ENCODE results near the gene TEDC1.

TEDC1 gene

DNA sequence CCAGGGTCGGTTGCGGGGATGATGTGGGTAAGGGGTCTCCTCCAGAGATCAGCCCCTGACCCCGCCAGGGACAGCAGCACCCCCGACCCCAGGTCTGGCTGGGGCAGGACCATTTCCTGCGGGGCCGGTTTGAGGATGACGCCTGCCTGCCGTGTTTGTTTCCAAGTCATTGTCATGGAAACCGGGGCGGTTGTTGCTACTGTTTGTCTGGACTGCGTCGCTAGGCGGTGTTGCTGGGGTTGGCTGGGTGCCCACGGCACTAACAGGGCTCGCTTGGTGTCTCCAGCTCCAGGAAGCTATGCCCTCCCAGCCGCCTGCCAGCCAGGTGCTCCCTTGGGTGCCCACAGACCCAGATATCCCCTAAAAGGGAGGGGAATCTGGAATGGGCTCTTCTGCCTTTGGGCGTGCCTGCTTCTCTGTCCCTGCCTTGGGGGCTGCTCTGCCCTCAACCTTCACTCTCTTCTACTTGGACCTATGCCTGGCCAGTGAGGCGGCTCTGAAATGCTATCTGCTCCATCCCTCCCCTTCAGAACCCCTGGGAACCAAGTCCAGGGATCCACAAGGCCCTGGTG, 9.1 kb upstream of the TEDC1 start:
- Histone ChIP-seq H3K56ac (ENCODE audit: low read length) (no peak overlapping the region), H3K79me1 (ENCODE audit: low read length) (no peaks in the 10 kb centered on the region), H2AK5ac (ENCODE audit: low read length) (no peak overlapping the region), H4K5ac (ENCODE audit: low read length) (no peak overlapping the region), H3K18ac (ENCODE audit: low read length) (no peak overlapping the region), H3K36me3 (ENCODE audit: control insufficient read depth, insufficient read depth, low read length) (no peaks in the 10 kb centered on the region), H3K79me2 (ENCODE audit: control insufficient read depth, insufficient read depth, low read length) (no peaks in the 10 kb centered on the region), H3K4me3 (ENCODE audit: low read length) (no peak overlapping the region), H2BK120ac (ENCODE audit: low read depth, low read length) (no peak overlapping the region), H3K27me3 (ENCODE audit: insufficient read depth, low read length, poor library complexity) (peaks cover 7% of the 10 kb centered on the region), H3K23ac (ENCODE audit: low read length) (no peak overlapping the region), H3K4me1 (ENCODE audit: control insufficient read depth, low read depth, low read length) (peaks cover 5% of the 10 kb centered on the region), H2BK15ac (replicated peaks; ENCODE audit: low read depth) (no peak overlapping the region), H3K27ac (ENCODE audit: low read depth, low read length) (no peak overlapping the region), H4K8ac (ENCODE audit: low read depth, low read length) (no peak overlapping the region), H3K9ac (ENCODE audit: low read length) (no peak overlapping the region), H3K4ac (ENCODE audit: low read depth, low read length) (no peak overlapping the region), H2BK5ac (ENCODE audit: low read length) (no peak overlapping the region), H3K4me2 (ENCODE audit: low read length) (peak overlapping the region; percentile 4)
- WGBS (ENCODE audit: extremely low coverage, insufficient coverage, low lambda C conversion rate), result no CpG with 5 or more reads among the region's 18 CpGs
- DNase-seq, result peak; percentile 98

DNA sequence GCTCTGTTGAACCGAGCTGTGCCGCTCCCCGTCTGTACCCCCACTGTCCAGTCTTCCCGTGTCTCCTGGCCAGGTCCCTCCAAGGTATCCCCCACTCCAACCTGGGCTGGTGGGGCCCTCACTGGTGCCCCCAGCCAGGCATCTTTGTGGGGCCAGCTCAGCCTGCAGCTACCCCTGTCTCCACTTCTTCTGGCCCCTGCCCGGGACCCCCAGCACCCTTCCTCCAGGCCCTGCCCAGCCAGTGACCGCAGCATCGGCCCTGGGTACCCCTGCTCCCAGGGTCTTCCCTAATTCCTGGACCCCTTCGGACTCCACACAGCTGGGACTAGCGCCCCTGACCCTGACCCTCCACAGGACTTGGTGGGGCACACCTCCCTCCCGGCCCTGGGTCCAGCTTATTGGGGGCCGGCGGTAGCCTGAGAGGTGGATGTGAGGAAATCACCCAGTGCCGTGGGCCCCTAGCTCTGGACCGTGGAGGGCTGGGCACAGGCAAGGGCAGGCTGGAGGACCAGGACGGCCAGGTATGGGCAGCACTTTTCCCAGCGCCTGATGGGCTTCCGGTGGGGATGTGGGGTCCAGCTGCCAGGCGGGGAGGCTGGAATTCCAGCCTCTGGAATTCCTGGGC, 8.4 kb upstream of the TEDC1 start:
- no peaks in the 10 kb centered on the region for H3K36me3 ChIP-seq (ENCODE audit: control insufficient read depth, insufficient read depth, low read length)
- no peak overlapping the region for H2AK5ac ChIP-seq (ENCODE audit: low read length)
- H3K4me3 ChIP-seq (ENCODE audit: low read length), result no peak overlapping the region
- H2BK15ac ChIP-seq (replicated peaks; ENCODE audit: low read depth), result no peak overlapping the region
- no peak overlapping the region for H2BK5ac ChIP-seq (ENCODE audit: low read length)
- H3K4me1 ChIP-seq (ENCODE audit: control insufficient read depth, low read depth, low read length), result peaks cover 5% of the 10 kb centered on the region
- no peak for DNase-seq
- H3K18ac ChIP-seq (ENCODE audit: low read length), result no peak overlapping the region
- H3K27ac ChIP-seq (ENCODE audit: low read depth, low read length), result no peak overlapping the region
- no peaks in the 10 kb centered on the region for H3K79me1 ChIP-seq (ENCODE audit: low read length)
- H3K27me3 ChIP-seq (ENCODE audit: insufficient read depth, low read length, poor library complexity), result peaks cover 8% of the 10 kb centered on the region
- no peak overlapping the region for H2BK120ac ChIP-seq (ENCODE audit: low read depth, low read length)
- H3K79me2 ChIP-seq (ENCODE audit: control insufficient read depth, insufficient read depth, low read length), result no peaks in the 10 kb centered on the region
- H4K8ac ChIP-seq (ENCODE audit: low read depth, low read length), result no peak overlapping the region
- H3K4me2 ChIP-seq (ENCODE audit: low read length), result no peak overlapping the region
- H3K23ac ChIP-seq (ENCODE audit: low read length), result no peak overlapping the region
- no peak overlapping the region for H3K4ac ChIP-seq (ENCODE audit: low read depth, low read length)
- WGBS (ENCODE audit: extremely low coverage, insufficient coverage, low lambda C conversion rate), result no CpG with 5 or more reads among the region's 18 CpGs
- no peak overlapping the region for H3K9ac ChIP-seq (ENCODE audit: low read length)
- H3K56ac ChIP-seq (ENCODE audit: low read length), result no peak overlapping the region
- no peak overlapping the region for H4K5ac ChIP-seq (ENCODE audit: low read length)

DNA sequence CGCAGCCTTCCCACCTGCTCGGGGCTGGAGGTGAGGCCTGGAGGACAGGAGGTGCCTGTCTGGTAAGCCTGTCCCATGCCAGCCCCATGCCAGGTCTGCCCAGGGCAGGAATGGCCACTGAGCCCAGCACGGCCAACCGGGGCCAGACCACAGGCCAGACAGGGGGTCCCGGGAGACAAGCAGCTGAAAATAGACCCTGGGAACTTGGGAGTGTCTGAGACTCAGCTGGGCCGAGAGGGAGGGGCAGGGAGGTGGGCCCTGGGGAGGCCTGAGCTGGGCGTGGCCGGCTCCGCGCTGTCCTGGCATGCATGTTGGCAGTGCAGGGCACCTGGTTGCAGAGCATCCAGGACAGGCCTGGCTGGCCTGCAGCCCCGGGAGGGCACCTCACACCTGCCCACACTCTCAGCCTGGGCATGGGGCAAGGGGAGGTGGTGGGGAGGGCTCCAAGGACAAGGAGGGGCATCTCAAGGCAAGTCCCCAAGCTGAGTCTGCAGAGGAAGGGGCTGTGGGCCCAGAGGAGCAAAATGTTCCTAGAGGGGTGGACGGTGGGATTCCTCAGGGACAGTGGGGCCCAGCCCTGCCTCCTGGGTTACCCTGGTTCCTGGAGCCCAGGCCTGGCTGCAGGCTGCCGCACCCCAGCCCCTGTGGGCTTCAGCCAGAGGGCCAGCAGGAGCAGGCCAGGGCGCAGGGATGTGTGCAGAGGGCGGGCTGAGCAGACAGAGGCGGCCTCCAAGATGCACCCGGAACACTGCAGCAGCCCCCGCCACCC, 7.6 kb upstream of the TEDC1 start:
- no peak overlapping the region for H4K8ac ChIP-seq (ENCODE audit: low read depth, low read length)
- H3K27ac ChIP-seq (ENCODE audit: low read depth, low read length), result no peak overlapping the region
- no peaks in the 10 kb centered on the region for H3K79me1 ChIP-seq (ENCODE audit: low read length)
- H3K27me3 ChIP-seq (ENCODE audit: insufficient read depth, low read length, poor library complexity), result peaks cover 8% of the 10 kb centered on the region
- H4K5ac ChIP-seq (ENCODE audit: low read length), result no peak overlapping the region
- no peak overlapping the region for H3K4me3 ChIP-seq (ENCODE audit: low read length)
- no peak overlapping the region for H3K9ac ChIP-seq (ENCODE audit: low read length)
- peaks cover 5% of the 10 kb centered on the region for H3K4me1 ChIP-seq (ENCODE audit: control insufficient read depth, low read depth, low read length)
- H3K4me2 ChIP-seq (ENCODE audit: low read length), result no peak overlapping the region
- H2BK5ac ChIP-seq (ENCODE audit: low read length), result no peak overlapping the region
- DNase-seq, result no peak
- no peak overlapping the region for H3K18ac ChIP-seq (ENCODE audit: low read length)
- no peak overlapping the region for H2BK120ac ChIP-seq (ENCODE audit: low read depth, low read length)
- no CpG with 5 or more reads among the region's 18 CpGs for WGBS (ENCODE audit: extremely low coverage, insufficient coverage, low lambda C conversion rate)
- H2BK15ac ChIP-seq (replicated peaks; ENCODE audit: low read depth), result no peak overlapping the region
- H3K23ac ChIP-seq (ENCODE audit: low read length), result no peak overlapping the region
- H3K4ac ChIP-seq (ENCODE audit: low read depth, low read length), result no peak overlapping the region
- no peaks in the 10 kb centered on the region for H3K36me3 ChIP-seq (ENCODE audit: control insufficient read depth, insufficient read depth, low read length)
- H3K56ac ChIP-seq (ENCODE audit: low read length), result no peak overlapping the region
- no peaks in the 10 kb centered on the region for H3K79me2 ChIP-seq (ENCODE audit: control insufficient read depth, insufficient read depth, low read length)
- no peak overlapping the region for H2AK5ac ChIP-seq (ENCODE audit: low read length)

DNA sequence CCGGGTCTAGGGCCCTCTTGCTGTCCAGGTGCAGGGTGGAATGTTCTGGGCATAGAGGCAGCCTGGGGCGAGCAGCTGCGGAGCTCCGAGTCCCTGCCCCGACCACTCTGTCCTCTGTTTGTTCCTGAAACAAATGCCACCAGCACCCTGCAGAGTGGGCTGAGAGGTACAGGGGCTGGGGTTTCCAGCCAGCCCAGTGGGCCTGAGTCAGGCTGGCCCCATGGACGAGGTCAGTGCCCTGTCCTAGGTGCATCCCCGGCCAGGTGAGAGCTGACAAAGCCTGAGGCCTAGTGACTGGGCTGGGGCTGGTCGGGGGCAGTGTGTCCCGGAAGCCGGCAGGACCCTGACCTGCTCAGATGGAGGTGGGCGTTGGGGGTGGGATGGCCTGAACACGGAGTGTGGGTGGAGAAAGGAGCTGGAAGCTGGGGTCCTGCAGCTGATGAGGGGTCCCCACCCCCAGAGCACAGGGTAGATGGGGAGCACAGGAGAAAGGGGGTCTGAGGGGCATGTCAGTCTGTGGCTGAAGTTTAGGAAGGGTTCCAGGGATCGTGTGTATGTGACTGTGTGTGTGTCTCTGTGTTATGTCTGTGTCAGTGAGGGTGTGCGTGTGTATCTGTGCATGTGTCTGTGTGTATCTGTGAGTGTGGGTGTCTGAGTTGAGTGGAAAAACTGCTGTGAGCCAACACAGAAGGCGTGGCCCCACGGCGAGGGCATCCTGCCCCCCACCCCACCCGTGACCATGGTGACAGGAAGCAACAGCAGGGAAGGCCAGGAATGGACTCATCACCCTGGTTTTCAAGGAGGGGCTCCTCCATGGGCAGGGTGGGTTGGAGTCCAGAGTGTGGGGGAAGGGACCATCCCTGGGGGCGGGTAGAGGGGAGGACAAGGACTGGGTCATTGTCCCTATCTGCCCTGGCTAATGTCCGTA, 6.7 kb upstream of the TEDC1 start:
- no CpG with 5 or more reads among the region's 20 CpGs for WGBS (ENCODE audit: extremely low coverage, insufficient coverage, low lambda C conversion rate)
- no peak overlapping the region for H4K8ac ChIP-seq (ENCODE audit: low read depth, low read length)
- no peaks in the 10 kb centered on the region for H3K36me3 ChIP-seq (ENCODE audit: control insufficient read depth, insufficient read depth, low read length)
- no peak overlapping the region for H3K18ac ChIP-seq (ENCODE audit: low read length)
- H3K4me1 ChIP-seq (ENCODE audit: control insufficient read depth, low read depth, low read length), result peaks cover 5% of the 10 kb centered on the region
- no peak overlapping the region for H3K9ac ChIP-seq (ENCODE audit: low read length)
- peaks cover 8% of the 10 kb centered on the region for H3K27me3 ChIP-seq (ENCODE audit: insufficient read depth, low read length, poor library complexity)
- no peak overlapping the region for H2BK5ac ChIP-seq (ENCODE audit: low read length)
- H3K27ac ChIP-seq (ENCODE audit: low read depth, low read length), result no peak overlapping the region
- no peak overlapping the region for H2BK15ac ChIP-seq (replicated peaks; ENCODE audit: low read depth)
- H3K4ac ChIP-seq (ENCODE audit: low read depth, low read length), result no peak overlapping the region
- DNase-seq, result no peak
- H2AK5ac ChIP-seq (ENCODE audit: low read length), result no peak overlapping the region
- H3K56ac ChIP-seq (ENCODE audit: low read length), result no peak overlapping the region
- H3K4me2 ChIP-seq (ENCODE audit: low read length), result no peak overlapping the region
- H3K4me3 ChIP-seq (ENCODE audit: low read length), result no peak overlapping the region
- H2BK120ac ChIP-seq (ENCODE audit: low read depth, low read length), result no peak overlapping the region
- no peaks in the 10 kb centered on the region for H3K79me2 ChIP-seq (ENCODE audit: control insufficient read depth, insufficient read depth, low read length)
- H4K5ac ChIP-seq (ENCODE audit: low read length), result no peak overlapping the region
- no peak overlapping the region for H3K23ac ChIP-seq (ENCODE audit: low read length)
- H3K79me1 ChIP-seq (ENCODE audit: low read length), result no peaks in the 10 kb centered on the region

DNA sequence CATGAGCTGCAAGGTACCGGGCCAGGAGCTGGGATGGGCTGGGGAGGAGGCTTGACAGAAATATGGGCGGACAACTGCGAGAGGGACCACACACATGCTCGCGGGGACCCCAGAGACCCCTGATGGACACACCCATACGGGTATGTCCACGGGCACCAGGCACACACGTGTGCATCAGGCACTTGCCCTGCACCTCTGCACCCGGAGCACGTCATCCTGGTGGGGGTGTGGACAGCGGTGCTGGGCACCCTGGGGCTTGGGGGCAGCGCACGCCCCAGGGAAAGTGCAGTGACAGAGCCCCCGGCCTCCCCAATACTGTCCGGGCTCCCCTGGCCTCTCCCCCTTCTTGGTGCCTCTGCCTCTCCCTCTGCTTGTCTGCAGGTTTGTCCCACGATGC, 6.1 kb upstream of the TEDC1 start:
- Histone ChIP-seq H2BK120ac (ENCODE audit: low read depth, low read length) (no peak overlapping the region), H3K23ac (ENCODE audit: low read length) (no peak overlapping the region), H3K27ac (ENCODE audit: low read depth, low read length) (no peak overlapping the region), H3K4me3 (ENCODE audit: low read length) (no peak overlapping the region), H3K79me2 (ENCODE audit: control insufficient read depth, insufficient read depth, low read length) (no peaks in the 10 kb centered on the region), H2BK5ac (ENCODE audit: low read length) (no peak overlapping the region), H3K4ac (ENCODE audit: low read depth, low read length) (no peak overlapping the region), H3K79me1 (ENCODE audit: low read length) (no peaks in the 10 kb centered on the region), H2BK15ac (replicated peaks; ENCODE audit: low read depth) (no peak overlapping the region), H3K56ac (ENCODE audit: low read length) (no peak overlapping the region), H4K5ac (ENCODE audit: low read length) (no peak overlapping the region), H3K18ac (ENCODE audit: low read length) (no peak overlapping the region), H3K36me3 (ENCODE audit: control insufficient read depth, insufficient read depth, low read length) (no peaks in the 10 kb centered on the region), H3K4me1 (ENCODE audit: control insufficient read depth, low read depth, low read length) (peaks cover 5% of the 10 kb centered on the region), H3K4me2 (ENCODE audit: low read length) (no peak overlapping the region), H3K9ac (ENCODE audit: low read length) (no peak overlapping the region), H3K27me3 (ENCODE audit: insufficient read depth, low read length, poor library complexity) (peaks cover 8% of the 10 kb centered on the region), H2AK5ac (ENCODE audit: low read length) (no peak overlapping the region), H4K8ac (ENCODE audit: low read depth, low read length) (no peak overlapping the region)
- WGBS (ENCODE audit: extremely low coverage, insufficient coverage, low lambda C conversion rate), result no CpG with 5 or more reads among the region's 16 CpGs
- no peak for DNase-seq

Data from mesendoderm (in vitro differentiated cells).